ACC112 (cell line): ENCODE data around the gene CATSPER3.
"Not testable (repeated sequence)": the region's sequence is repeated elsewhere in the genome, so short reads cannot be mapped to it uniquely, and the experiment has no call there.

Source experiments
- H2AFZ ChIP-seq: fragments of 200-600 bp; sonication (generic); one replicate; pipeline ENCODE4 v1.6.0; 2017; ENCODE audit warnings: antibody characterized with exemption, low read length; ENCODE audit not compliant: unreplicated experiment
- H3K27ac ChIP-seq: fragments of 200-600 bp; sonication (generic); 2 replicates; pipeline ENCODE4 v1.5.1; 2014; ENCODE audit warnings: low read depth, mild to moderate bottlenecking, antibody characterized with exemption, low read length, moderate library complexity
- H3K27me3 ChIP-seq: fragments of 200-600 bp; sonication (generic); 2 replicates; pipeline ENCODE4 v1.6.1; 2014; ENCODE audit warnings: mild to moderate bottlenecking, antibody characterized with exemption, low read length, moderate library complexity, mixed read lengths; ENCODE audit not compliant: insufficient read depth
- H3K36me3 ChIP-seq: fragments of 200-600 bp; sonication (generic); 2 replicates; pipeline ENCODE4 v1.6.1; 2016; ENCODE audit warnings: mild to moderate bottlenecking, antibody characterized with exemption, low read length, moderate library complexity, mixed read lengths; ENCODE audit not compliant: insufficient read depth
- H3K4me1 ChIP-seq: fragments of 200-600 bp; sonication (generic); one replicate; pipeline ENCODE4 v1.6.1; 2016; ENCODE audit warnings: low read length, mixed read lengths; ENCODE audit not compliant: insufficient read depth, unreplicated experiment, control insufficient read depth
- H3K4me3 ChIP-seq: fragments of 200-600 bp; sonication (generic); 2 replicates; pipeline ENCODE4 v1.5.1; 2014; ENCODE audit warnings: mild to moderate bottlenecking, low read depth, low read length
- H3K79me2 ChIP-seq: fragments of 200-600 bp; sonication (generic); one replicate; pipeline ENCODE4 v1.6.0; 2016; ENCODE audit warnings: low read length; ENCODE audit not compliant: control insufficient read depth, unreplicated experiment, insufficient read depth

CATSPER3 gene

GRCh38 chr5:134997015-134997414 lies 29.3 kb downstream of the CATSPER3 start:
- no peaks in the 10 kb centered on the region for H3K27me3 ChIP-seq
- no peaks in the 10 kb centered on the region for H3K4me1 ChIP-seq
- no peak overlapping the region for H3K27ac ChIP-seq
- no peak overlapping the region for H3K4me3 ChIP-seq
- H3K36me3 ChIP-seq: no peaks in the 10 kb centered on the region
- H3K79me2 ChIP-seq: no peaks in the 10 kb centered on the region
- no peak overlapping the region for H2AFZ ChIP-seq

- not testable (repeated sequence) for H3K4me1 ChIP-seq, H3K4me3 ChIP-seq, H2AFZ ChIP-seq, H3K27ac ChIP-seq, H3K27me3 ChIP-seq, H3K79me2 ChIP-seq, H3K36me3 ChIP-seq
These were observed 30.4 kb downstream of the CATSPER3 start for GRCh38 chr5:134998068-134998467.

GRCh38 chr5:135004376-135004775 lies 36.7 kb downstream of the CATSPER3 start:
- Histone ChIP-seq H3K4me3 (no peak overlapping the region), H3K36me3 (no peaks in the 10 kb centered on the region), H3K4me1 (no peaks in the 10 kb centered on the region), H3K27me3 (no peaks in the 10 kb centered on the region), H3K79me2 (no peaks in the 10 kb centered on the region), H2AFZ (no peak overlapping the region), H3K27ac (no peak overlapping the region)

GRCh38 chr5:135005076-135005475 lies 37.4 kb downstream of the CATSPER3 start:
- Histone ChIP-seq H2AFZ (no peak overlapping the region), H3K4me3 (no peak overlapping the region), H3K4me1 (no peaks in the 10 kb centered on the region), H3K27me3 (no peaks in the 10 kb centered on the region), H3K27ac (no peak overlapping the region), H3K36me3 (no peaks in the 10 kb centered on the region), H3K79me2 (no peaks in the 10 kb centered on the region)

GRCh38 chr5:135007305-135007704 lies 39.6 kb downstream of the CATSPER3 start:
- no peaks in the 10 kb centered on the region for H3K4me1 ChIP-seq
- no peak overlapping the region for H2AFZ ChIP-seq
- H3K4me3 ChIP-seq: no peak overlapping the region
- H3K79me2 ChIP-seq: no peaks in the 10 kb centered on the region
- H3K27me3 ChIP-seq: no peaks in the 10 kb centered on the region
- H3K36me3 ChIP-seq: no peaks in the 10 kb centered on the region
- H3K27ac ChIP-seq: no peak overlapping the region

GRCh38 chr5:135007749-135008363 lies 40.1 kb downstream of the CATSPER3 start:
- no peaks in the 10 kb centered on the region for H3K27me3 ChIP-seq
- no peak overlapping the region for H3K27ac ChIP-seq
- H3K4me1 ChIP-seq: no peaks in the 10 kb centered on the region
- no peaks in the 10 kb centered on the region for H3K79me2 ChIP-seq
- no peaks in the 10 kb centered on the region for H3K36me3 ChIP-seq
- H3K4me3 ChIP-seq: no peak overlapping the region
- H2AFZ ChIP-seq: no peak overlapping the region

- H3K4me1 ChIP-seq: no peaks in the 10 kb centered on the region
- no peaks in the 10 kb centered on the region for H3K27me3 ChIP-seq
- H3K4me3 ChIP-seq: no peak overlapping the region
- no peaks in the 10 kb centered on the region for H3K79me2 ChIP-seq
- no peak overlapping the region for H3K27ac ChIP-seq
- H3K36me3 ChIP-seq: no peaks in the 10 kb centered on the region
- no peak overlapping the region for H2AFZ ChIP-seq
These were observed 40.8 kb downstream of the CATSPER3 start for GRCh38 chr5:135008556-135008955.

- H3K4me1 ChIP-seq: no peaks in the 10 kb centered on the region
- H3K79me2 ChIP-seq: no peaks in the 10 kb centered on the region
- H3K4me3 ChIP-seq: no peak overlapping the region
- H2AFZ ChIP-seq: no peak overlapping the region
- no peaks in the 10 kb centered on the region for H3K36me3 ChIP-seq
- H3K27me3 ChIP-seq: no peaks in the 10 kb centered on the region
- no peak overlapping the region for H3K27ac ChIP-seq
These were observed 41.5 kb downstream of the CATSPER3 start for GRCh38 chr5:135008981-135009735.

- Histone ChIP-seq H3K36me3 (no peaks in the 10 kb centered on the region), H3K4me1 (no peaks in the 10 kb centered on the region), H2AFZ (no peak overlapping the region), H3K79me2 (no peaks in the 10 kb centered on the region), H3K27me3 (no peaks in the 10 kb centered on the region), H3K27ac (no peak overlapping the region), H3K4me3 (no peak overlapping the region)
These were observed 42.2 kb downstream of the CATSPER3 start for GRCh38 chr5:135009736-135010501.

GRCh38 chr5:135010502-135011354 lies 43.0 kb downstream of the CATSPER3 start:
- no peak overlapping the region for H3K27ac ChIP-seq
- H3K36me3 ChIP-seq: no peaks in the 10 kb centered on the region
- H3K79me2 ChIP-seq: no peaks in the 10 kb centered on the region

More at GRCh38 chr5:135010502-135011354, 43.0 kb downstream of the CATSPER3 start:
- H3K27me3 ChIP-seq: no peaks in the 10 kb centered on the region
- H3K4me3 ChIP-seq: no peak overlapping the region
- no peak overlapping the region for H2AFZ ChIP-seq
- no peaks in the 10 kb centered on the region for H3K4me1 ChIP-seq
